HG02623 (cell line): ENCODE data around the gene TNFRSF9.
"Not testable (repeated sequence)": the region's sequence is repeated elsewhere in the genome, so short reads cannot be mapped to it uniquely, and the experiment has no call there.

Source experiments
- ATAC-seq: cut with Tn5 transposase; IDR thresholded peaks from one replicate; pipeline ENCODE4 v1.9.1; 2021; ENCODE audit warnings: moderate library complexity; ENCODE audit not compliant: unreplicated experiment

TNFRSF9 gene

GRCh38 chr1:7940745-7941436 lies at the start of gene TNFRSF9:
Gene TNFRSF9, minus strand, starts transcription at chr1:7940839. Its CDS starts 845 bp downstream, at chr1:7939994.
- ATAC-seq: no peak

- ATAC-seq: no peak
These were observed 49.3 kb upstream of the TNFRSF9 start for GRCh38 chr1:7989762-7990428.

GRCh38 chr1:7988576-7988975 lies 47.9 kb upstream of the TNFRSF9 start:
- ATAC-seq: no peak

GRCh38 chr1:7987528-7987927 lies 46.9 kb upstream of the TNFRSF9 start:
- ATAC-seq: no peak

- ATAC-seq: no peak
These were observed 45.4 kb upstream of the TNFRSF9 start for GRCh38 chr1:7985851-7986612.

GRCh38 chr1:7984811-7985210 lies 44.2 kb upstream of the TNFRSF9 start:
- no peak for ATAC-seq

- ATAC-seq: no peak
These were observed 42.6 kb upstream of the TNFRSF9 start for GRCh38 chr1:7983086-7983778.

- no peak for ATAC-seq
These were observed 40.3 kb upstream of the TNFRSF9 start for GRCh38 chr1:7980984-7981383.

- no peak for ATAC-seq
These were observed 34.7 kb upstream of the TNFRSF9 start for GRCh38 chr1:7975212-7975865.

- ATAC-seq: no peak
These were observed 32.4 kb upstream of the TNFRSF9 start for GRCh38 chr1:7973086-7973485.

- ATAC-seq: no peak
These were observed 31.6 kb upstream of the TNFRSF9 start for GRCh38 chr1:7972285-7972684.

- ATAC-seq: no peak
These were observed 30.4 kb upstream of the TNFRSF9 start for GRCh38 chr1:7971024-7971423.

- no peak for ATAC-seq
These were observed 29.6 kb upstream of the TNFRSF9 start for GRCh38 chr1:7970246-7970645.

- no peak for ATAC-seq
These were observed 27.0 kb upstream of the TNFRSF9 start for GRCh38 chr1:7967651-7968050.

- ATAC-seq: no peak
These were observed 26.6 kb upstream of the TNFRSF9 start for GRCh38 chr1:7967196-7967595.

GRCh38 chr1:7964476-7964875 lies 23.8 kb upstream of the TNFRSF9 start:
- ATAC-seq: no peak

- not testable (repeated sequence) for ATAC-seq
These were observed 23.2 kb upstream of the TNFRSF9 start for GRCh38 chr1:7963841-7964240.

- not testable (repeated sequence) for ATAC-seq
These were observed 22.7 kb upstream of the TNFRSF9 start for GRCh38 chr1:7963378-7963730.

- no peak for ATAC-seq
These were observed 22.2 kb upstream of the TNFRSF9 start for GRCh38 chr1:7962636-7963377.

- ATAC-seq: no peak
These were observed 21.3 kb upstream of the TNFRSF9 start for GRCh38 chr1:7962014-7962335.
